Muscle of back (tissue), 11 donors: ENCODE results near the gene CARD6. TPM values are rescaled to one million over a fixed set of nuclear protein-coding genes. Genes with fewer than 3 reads are reported as not detected.
"Not testable (repeated sequence)": the region's sequence is repeated elsewhere in the genome, so short reads cannot be mapped to it uniquely, and the experiment has no call there.

ENCODE experiments used
- DNase-seq, 3 donors: peaks; one replicate each; pipeline versions ENCODE4 v3.0.0 to v3.0.0-alpha.2; 2013
- polyA plus RNA-seq, 10 donors: library from polyadenylated mRNA; unstranded; fragments of 120-200 nt; gene quantifications; one replicate each; pipeline ENCODE4 v1.2.1, GENCODE V29; 2013; ENCODE audit not compliant: insufficient read length in 10 of 10

CARD6 gene
- polyA plus RNA-seq, 10 donors, result 1.5 to 2.2 (median 1.7) TPM

DNA sequence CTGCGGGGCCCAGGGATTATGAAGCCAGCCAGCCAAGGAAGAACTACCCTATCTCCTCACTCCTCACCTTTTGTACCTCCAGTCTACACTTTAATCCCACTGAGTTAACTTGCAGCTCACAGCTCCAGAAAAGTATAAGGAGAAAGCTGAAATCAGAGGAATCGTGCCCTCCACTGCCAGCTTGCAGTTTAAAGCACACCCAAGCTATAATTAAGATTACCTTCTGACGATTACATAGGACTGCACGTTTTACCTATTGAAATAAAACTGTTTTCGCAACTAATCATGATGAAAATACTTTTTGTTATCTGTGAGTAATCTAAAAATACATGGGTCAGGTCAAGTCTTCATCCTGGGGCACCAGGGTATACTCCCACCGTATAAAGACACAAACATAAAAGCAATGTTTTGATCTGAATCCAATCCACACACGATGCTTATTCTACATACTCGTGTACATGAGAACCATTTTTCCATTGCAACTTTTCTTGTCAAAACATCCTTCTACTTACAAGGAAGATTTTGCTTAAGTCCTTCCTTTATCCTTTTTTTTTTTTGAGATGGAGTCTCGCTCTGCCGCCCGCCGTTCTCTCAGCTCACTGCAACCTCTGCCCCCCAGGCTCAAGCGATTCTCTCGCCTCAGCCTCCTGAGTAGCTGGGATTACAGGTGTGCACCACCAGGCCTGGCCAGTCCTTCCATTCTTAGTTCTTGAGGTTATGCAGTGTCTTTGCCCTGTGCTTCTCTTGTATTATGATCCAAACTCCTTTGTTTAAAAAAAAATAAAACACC, 13.8 kb upstream of the CARD6 start:
- no peak for DNase-seq

DNA sequence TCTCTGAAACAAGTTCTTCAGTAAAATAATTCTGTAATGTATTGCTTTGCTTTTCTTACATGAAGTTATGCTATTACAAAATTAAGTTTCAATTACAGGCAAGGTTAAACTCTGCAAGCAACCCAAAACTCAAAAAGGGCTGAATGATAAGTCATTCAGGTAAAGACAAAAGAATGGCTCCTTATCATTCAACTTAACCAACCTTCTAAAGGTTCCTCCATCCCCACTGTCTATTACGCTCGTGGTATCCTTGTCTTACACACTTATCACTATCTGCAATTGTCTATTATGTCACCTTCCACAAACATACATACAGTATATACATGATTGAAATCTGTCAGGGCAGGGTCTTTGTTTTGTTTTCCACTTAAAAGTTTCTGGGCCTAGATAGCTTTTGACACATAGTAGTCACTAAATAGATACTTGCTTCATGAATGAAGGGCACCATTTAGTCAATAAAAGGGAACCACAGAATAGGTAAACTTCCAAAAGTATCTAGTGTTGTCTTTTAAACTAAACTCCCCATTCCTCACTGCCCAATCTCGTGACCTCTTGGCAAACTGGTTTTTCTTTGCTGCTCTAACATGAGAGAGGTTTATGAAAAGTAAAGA, 13.0 kb upstream of the CARD6 start:
- no peak for DNase-seq

DNA sequence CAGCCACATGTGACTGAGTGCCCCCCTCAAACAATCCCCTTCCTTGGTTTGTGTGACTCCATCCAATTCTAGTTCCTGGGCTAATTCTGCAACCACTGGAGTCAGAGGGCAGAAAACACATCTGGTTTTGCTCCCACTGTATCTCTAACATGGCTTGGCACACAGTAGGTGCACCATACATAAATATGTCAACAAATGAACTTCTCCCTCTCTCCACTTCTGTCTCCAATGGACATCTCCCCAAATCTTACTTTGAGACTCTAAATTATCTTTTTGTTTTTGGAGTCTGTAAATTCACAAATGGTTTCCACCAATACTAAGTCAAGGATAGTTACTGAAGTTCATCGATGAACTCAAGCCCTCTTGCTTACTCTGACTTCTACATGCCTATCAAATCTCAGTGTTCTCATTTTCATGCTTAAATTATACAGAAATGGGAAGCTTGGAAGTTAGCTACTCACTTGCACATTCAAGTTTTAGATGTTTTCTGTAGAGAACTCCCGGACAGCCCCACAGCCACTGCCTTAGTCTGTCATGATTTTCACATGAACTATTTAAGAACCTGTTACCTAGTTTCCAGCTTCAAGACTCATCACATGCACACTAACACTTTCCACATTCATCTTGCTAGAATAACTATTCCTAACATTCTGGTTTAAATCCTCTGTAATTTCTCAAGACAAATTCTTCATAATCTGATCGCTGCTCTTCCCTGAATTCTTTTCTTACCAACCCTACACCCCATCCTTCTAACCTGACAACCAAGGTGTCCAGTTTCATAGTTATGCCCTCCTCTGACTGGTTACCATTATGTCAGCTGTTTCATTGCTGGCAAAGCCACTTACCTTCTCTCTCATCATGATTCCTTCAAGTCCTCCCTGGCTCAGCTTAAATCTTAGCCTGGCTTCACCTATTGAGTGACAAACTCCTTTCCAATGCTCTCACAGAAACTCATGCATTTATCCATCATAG, 12.2 kb upstream of the CARD6 start:
- no peak for DNase-seq

DNA sequence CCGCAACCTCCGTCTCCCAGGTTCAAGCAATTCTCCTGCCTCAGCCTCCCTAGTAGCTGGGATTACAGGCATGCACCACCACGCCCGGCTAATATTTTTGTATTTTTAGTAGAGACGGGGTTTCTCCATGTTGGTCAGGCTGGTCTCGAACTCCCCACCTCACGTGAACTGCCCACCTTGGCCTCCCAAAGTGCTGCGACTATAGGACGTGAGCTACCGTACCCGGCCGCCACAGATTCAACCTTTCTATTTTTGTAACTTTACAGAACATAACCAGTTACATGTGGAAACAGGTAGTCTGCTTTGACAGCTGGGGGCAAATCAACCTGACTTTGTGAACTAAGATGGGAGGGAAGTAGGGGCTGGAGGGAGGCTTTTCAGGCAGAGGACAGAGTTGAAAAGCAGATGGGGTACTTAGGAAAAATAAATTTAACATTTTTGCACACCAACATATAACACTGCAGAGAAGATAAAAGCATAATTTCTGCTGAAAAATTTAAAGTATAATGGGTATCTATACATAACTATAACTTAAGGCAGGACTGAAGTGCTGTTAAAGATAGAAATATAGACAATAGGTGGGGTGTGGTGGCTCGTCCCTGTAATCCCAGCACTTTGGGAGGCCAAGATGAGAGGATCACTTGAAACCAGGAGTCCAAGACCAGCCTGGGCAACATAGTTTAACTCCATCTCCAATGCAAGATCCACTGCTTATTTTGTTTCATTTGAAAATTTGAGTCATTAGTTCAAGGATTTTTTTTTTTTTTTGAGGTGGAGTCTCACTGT, 11.2 kb upstream of the CARD6 start:
- no peak for DNase-seq

DNA sequence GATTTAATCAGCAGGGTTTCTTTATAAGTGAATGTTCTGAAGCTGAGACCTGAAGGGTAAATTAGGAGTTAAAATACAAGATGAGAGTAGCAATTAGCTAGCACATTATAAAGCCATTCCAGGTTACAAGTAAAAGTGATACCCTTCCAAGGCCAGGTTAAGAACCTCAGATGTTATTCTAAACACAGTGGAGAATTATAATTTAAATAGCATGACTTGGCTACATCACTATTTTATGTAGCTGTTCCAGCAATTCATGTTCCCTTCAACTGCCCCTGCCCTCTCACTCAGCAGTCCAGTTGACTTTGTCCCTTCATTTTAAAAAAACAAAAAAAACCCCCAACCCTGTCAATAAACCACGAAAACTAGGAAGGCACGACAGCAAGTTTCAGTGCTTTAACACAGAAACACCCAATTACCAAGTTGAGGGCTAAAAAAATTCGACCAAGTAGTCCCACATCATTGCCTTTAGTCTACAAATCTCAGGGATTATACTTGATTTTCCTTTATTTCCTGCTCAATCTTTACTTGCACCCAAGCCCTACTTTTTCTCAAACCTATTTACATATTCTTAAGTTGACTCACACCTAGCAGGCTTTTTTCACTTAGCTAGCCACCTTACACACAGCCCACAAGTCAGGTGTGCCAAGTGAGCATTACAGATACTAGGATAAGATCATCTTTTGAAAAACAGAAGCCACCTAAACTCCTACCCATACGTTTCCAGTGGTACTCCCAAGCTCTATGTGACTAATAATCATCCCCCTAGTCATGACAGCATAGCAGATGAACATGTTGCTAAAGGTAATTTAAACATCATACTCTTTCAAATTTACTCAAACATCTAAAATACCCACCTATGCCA, 9.6 kb upstream of the CARD6 start:
- DNase-seq, result no peak

DNA sequence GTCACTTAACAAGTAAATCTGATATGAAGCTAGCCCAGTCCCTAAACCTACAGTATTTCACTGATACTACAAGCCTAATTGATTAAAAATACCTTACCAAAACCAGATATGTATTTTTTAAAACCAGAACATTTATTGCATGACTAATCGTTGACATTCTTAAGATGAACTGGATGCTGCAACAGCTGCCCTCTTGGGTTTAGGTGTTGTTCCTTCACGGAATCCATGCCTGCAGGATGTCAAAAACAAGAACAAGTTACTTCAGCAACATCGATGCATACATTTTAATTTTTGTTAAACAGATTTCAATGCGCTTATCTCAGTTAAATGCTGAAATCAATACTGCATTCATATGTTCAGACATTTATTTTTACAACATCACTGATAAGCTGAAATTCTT, 8.8 kb upstream of the CARD6 start:
- no peak for DNase-seq

DNA sequence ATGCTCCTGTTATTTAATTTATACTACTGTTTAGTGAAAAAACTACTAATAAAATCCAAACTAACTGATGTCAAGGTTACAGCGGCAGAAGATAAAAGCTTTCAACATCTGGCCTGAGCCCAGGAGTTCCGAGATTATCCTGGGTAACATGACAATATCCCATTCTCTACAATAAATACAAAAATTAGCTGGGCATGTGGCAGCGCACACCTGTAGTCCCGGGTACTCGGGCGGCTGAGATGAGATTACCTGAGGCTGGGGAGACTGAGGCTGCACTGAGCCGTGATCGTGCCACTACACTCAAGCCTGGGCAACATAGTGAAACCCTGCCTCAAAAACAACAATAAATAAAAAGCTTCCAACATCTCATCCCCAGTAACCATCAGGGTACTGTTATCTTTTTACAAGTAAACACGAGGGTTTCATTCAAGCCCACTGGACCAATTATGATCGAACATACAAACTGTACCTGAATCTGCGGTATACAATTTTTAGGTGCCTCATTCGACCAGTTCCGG, 7.4 kb upstream of the CARD6 start:
- DNase-seq, result no peak

DNA sequence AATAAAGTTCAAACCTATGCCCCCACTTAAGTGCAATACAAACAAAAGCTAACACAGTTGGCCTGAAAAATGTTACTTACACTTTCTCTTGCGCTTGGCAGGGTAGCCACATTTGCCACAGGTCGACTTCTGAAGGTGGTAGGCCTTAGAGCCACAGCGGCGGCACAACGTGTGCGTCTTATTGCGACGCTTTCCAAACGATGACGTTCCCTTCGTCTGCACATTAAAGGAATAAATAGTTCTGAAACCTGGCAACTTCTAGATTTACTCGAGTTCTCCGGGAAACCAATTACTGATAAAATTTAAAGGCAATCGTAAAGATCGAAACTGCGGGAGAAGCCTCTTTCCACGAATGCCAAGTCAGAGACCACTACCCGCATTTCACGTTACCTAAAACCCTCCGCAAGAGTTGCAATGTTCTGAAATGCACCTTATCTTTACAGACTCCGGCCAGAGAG, 6.7 kb upstream of the CARD6 start:
- peak in 1 of 3 donors; percentile 10 for DNase-seq

DNA sequence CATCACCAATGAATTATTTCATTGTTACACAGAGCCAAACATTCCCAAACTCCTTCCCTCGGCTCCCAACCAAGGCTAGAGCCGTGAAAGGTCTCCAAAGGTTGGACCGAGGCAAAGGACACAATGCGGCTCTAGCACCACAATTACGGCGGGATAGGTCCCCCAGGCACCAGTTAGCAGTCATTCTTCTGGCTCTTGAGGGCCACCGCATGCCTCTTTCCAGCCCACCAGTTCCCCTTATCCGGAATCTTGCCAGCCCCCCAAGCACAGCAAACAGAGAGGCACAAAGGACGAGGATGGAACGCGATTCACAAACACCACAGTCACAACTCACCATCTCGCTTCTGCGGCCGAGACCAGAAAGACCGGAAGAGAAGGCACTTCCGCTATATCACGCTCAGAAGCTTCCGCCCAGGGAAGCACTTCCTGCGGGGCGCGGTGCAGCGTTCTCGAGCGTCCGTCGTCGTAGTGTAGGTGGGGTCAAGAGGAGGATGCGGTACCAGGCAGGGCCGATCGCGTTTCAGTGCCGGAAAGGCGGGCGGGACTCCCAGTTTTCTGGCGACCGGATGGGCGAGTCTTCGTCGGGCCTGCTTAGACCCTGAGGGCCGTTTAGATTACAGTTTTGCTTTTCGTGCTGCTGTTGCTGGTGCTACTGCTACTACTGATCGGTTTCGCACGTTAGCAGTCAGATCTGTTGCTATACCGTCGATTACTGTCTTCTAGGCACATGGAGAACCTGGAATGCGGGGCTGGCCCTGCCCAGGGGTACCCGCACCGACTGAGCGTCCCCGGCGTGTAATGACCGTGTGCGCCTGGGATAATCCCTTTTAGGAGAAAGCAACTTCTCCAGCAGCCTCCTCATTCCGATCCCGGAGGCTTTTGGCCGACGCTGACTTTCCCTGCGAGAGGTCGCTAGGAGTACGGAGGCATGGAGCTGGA, 6.0 kb upstream of the CARD6 start, which contains the start of gene RPL37:
Gene RPL37, minus strand, starts transcription at position 374 of the 939 bp plus-strand sequence. Its CDS starts 37 bp downstream, at position 337.
- peak; percentile 97 to 99 (median 98) for DNase-seq

DNA sequence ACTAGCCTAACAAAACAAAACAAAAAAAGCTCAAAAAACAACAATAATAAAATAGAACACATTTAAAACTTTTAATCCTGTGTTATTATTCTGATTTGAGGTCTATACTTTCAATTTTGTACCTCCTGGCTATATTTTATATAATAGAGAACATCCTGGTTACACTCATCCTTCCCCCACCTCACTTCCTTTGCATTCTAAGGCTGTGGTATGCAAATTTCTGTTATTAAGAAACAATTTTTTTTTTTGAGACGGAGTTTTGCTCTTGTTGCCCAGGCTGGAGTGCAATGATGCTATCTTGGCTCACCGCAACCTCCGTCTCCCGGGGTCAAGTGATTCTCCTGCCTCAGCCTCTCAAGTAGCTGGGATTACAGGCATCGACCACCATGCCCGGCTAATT, 3.1 kb upstream of the CARD6 start:
- no peak for DNase-seq

DNA sequence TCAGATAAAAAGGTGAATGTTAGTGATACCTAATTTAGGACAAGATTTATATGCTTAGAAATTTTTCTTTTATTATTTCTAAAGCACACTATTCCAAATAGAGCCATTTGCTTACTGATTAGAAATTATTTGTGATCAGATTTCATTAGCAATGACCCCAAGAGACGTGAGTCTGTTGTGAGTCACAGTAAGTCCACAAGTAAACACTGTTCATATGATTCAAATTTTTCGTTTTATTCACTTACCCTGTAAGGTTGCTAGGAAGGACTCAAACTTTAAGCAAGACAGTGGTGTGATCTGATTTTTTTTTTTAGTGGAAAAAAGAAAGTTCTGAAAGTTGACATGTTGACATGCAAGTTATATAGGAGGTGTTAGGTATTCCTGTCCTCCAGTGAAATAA, 1.2 kb downstream of the CARD6 start:
- no peak for DNase-seq

DNA sequence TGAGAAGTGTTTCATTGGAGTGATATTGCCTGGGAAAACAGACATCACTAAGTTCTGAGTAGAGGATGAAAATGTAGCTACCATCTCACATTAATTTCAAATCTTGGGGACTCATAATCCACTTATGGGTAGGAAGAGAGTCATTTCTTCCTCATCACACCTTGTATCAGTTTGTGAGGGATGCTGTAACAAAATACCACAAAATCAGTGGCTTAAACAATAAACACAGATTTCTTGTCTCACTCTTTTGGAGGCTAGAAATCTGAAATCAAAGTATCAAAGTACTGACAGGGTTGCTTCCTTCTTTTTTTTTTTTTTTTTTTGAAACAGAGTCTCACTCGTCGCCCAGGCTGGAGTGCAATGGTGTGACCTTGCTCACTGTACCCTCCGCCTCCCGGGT, 3.4 kb downstream of the CARD6 start:
- no peak for DNase-seq

DNA sequence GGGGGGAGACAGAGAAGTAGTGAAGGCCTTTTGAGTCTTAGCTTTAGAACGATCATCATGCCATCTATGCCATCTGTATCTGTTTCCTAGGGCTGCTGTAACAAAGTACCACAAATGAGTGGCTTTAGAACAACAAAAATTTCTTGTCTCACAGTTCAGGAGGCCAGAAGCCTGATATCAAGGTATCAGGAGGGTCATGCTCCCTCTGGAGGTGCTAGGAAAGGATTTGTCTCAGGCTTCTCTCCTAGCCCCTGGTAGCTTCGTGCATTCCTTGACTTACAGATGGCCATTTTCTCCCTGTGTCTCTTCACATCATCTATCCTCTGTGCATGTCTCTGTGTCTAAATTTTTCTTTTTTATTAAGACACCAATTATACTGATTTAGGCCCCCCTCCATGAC, 5.2 kb downstream of the CARD6 start:
- DNase-seq, result no peak

DNA sequence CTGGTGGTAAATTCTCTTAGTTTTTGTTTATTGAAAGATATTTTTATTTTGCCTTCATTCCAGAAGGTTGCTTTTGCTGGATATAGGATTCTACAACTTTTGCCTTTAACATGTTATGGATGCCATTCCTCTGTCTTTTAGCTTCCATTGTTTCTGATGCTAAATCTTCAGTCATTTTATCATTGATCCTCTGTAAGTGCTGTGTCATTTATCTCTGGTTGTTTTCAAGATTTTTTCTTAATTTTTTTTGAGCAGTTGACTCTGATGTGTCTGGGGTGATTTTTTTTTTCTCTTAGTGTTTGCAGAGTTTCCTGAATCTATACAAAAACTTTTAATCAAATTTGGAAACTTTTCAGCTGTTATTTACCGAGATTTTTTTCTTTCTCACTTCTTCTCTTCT, 6.4 kb downstream of the CARD6 start:
- DNase-seq, result no peak

DNA sequence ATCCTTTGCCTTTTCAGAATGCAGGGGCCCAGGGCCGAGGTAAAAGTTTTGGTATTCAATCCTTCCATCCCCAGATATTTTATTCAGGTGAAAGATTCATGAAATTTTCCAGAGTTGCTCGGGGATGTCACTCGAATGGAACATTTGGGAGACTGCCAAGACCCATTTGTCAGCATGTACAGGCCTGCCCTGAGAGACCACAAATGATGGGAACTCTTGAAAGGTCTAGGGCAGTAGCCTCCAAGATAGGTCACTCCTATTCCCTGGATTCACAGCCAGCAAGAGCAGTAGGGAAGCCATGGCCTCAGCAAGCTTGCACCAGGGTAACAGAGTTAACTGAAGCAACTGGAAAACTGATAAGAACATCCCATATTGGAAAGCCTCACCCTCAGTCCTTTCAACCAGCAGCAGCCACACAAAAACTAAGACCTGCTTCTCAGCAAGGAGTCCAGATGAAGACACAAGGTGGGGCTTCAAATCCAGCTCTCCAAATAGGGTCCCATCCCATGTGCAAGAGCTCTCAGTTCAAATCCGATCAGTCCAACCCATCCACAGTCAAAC, 12.5 kb downstream of the CARD6 start:
- no peak for DNase-seq

DNA sequence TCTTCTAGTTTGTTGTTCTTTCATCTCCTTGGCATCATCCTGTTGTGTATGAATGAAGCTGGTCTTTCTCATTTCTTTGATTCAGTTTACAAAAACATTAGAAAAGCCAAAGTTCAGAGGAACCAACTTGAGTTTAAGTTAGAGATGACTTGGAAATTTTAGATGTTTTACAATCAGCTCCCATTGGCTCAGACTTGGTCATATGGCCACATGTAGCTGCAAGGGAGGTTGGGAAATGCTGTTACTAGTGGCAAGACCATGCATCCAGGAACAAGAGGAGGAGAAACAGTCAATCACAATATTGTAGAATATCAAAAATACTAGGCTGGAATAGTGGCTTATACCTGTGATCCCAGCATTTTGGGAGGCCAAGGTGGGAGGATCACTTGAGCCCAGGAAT, 19.5 kb downstream of the CARD6 start:
- DNase-seq, result no peak

DNA sequence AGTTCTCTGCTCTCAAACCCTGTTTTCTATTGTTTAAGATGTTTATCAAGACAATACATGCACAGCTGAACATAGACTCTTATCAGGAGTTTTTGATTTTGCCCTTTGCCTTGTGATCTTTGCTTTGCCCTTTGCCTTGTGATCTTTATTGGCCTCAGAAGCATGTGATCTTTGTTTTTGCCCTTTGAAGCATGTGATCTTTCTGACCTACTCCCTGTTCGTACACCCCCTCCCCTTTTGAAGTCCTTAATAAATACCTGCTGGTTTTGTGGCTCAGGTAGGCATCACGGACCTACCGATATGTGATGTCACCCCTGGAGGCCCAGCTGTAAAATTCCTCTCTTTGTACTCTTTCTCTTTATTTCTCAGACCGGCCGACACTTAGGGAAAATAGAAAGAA, 23.8 kb downstream of the CARD6 start:
- not testable (repeated sequence) for DNase-seq

DNA sequence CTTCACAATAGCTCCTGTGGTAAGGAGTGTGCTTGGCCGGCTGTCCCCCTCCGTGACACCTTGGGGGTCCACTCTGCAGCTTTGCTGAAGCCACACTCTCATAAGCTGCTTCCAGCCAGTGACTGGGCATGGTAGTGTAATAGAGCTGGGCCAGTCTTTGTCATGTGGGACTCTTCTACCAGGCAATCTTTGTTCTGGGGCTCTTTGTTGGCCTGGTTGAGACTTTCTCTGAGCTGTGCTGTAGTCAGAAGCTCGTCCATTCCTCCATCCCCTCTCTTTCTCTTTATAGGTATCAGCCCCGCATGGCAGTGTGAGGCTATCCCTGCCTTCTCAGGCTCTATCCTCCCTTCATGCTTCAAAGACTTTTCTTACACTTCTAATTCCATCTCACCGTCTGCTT, 25.7 kb downstream of the CARD6 start:
- no peak for DNase-seq

DNA sequence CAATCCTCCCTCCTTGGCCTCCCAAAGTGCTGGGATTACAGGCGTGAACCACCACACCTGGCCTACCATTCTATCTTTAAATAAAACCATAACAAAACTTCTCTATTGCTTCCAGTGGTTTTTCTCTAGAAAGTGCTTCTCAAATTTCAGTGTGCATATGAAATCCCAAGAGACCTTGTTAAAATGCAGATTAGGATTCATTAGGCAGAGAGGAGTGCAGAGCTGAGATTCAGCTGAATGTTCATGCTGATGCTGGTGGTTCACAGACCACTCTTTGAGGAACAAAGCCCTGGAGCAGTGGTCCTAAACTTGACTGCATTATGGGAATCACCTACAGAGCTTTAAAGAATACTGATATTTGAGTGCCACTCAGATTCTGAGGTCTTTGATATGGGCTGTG, 28.2 kb downstream of the CARD6 start:
- DNase-seq, result no peak
